Neural progenitor cell (in vitro differentiated cells): ENCODE results near the gene ZFHX3. TPM values are rescaled to one million over a fixed set of nuclear protein-coding genes. Genes with fewer than 3 reads are reported as not detected.
A peak's percentile ranks its signal among the peaks of the same experiment; 100 is the strongest.

ENCODE experiments used
- DNase-seq: peaks from one replicate; pipeline ENCODE4 v3.0.0-alpha.2; 2016; ENCODE audit warnings: low spot score
- H2AFZ ChIP-seq: fragments of 200-600 bp; sonication (generic); replicated peaks from 2 replicates; pipeline ENCODE4 v1.6.1; 2016; ENCODE audit warnings: antibody characterized with exemption
- H3F3A ChIP-seq: fragments of 200-600 bp; sonication (generic); 2 replicates; pipeline ENCODE4 v1.6.1; 2016; ENCODE audit warnings: antibody characterized with exemption, low read depth
- H3K27ac ChIP-seq: fragments of 200-600 bp; sonication (generic); 2 replicates; pipeline ENCODE4 v1.5.1; 2016; ENCODE audit warnings: mild to moderate bottlenecking
- H3K27me3 ChIP-seq: fragments of 200-600 bp; sonication (generic); 2 replicates; pipeline ENCODE4 v1.6.1; 2016; ENCODE audit warnings: mild to moderate bottlenecking, moderate library complexity
- H3K36me3 ChIP-seq: fragments of 200-600 bp; sonication (generic); 2 replicates; pipeline ENCODE4 v1.5.1; 2016
- H3K4me1 ChIP-seq: fragments of 200-600 bp; sonication (generic); 2 replicates; pipeline ENCODE4 v1.6.1; 2016; ENCODE audit warnings: mixed run types
- H3K4me2 ChIP-seq: fragments of 200-600 bp; sonication (generic); 2 replicates; pipeline ENCODE4 v1.6.1; 2016
- H3K4me3 ChIP-seq: fragments of 200-600 bp; sonication (generic); 2 replicates; pipeline ENCODE4 v1.5.1; 2016
- H3K79me2 ChIP-seq: fragments of 200-600 bp; sonication (generic); 2 replicates; pipeline ENCODE4 v1.6.1; 2016; ENCODE audit warnings: low read depth
- H3K9ac ChIP-seq: fragments of 200-600 bp; sonication (generic); 2 replicates; pipeline ENCODE4 v1.6.1; 2016
- H3K9me3 ChIP-seq: fragments of 200-600 bp; sonication (generic); 2 replicates; pipeline ENCODE4 v1.5.1; 2016; ENCODE audit warnings: low read depth
- H4K20me1 ChIP-seq: fragments of 200-600 bp; sonication (generic); 2 replicates; pipeline ENCODE4 v1.6.1; 2016; ENCODE audit warnings: low read depth
- H3K27ac Mint-ChIP-seq: 3 replicates; pipeline ENCODE4 v1.8.0; 2021; ENCODE audit warnings: mixed read lengths
- H3K27me3 Mint-ChIP-seq: 2 replicates; pipeline ENCODE4 v1.8.0; 2022; ENCODE audit warnings: low read depth, mild to moderate bottlenecking, inconsistent platforms, moderate library complexity, mixed read lengths; ENCODE audit not compliant: insufficient read depth
- H3K36me3 Mint-ChIP-seq: 3 replicates; pipeline ENCODE4 v1.8.0; 2021; ENCODE audit warnings: mixed read lengths
- H3K4me1 Mint-ChIP-seq: 3 replicates; pipeline ENCODE4 v1.8.0; 2021; ENCODE audit warnings: mixed read lengths
- H3K4me3 Mint-ChIP-seq: 3 replicates; pipeline ENCODE4 v1.8.0; 2021; ENCODE audit warnings: mild to moderate bottlenecking, moderate library complexity, mixed read lengths
- H3K9me3 Mint-ChIP-seq: 3 replicates; pipeline ENCODE4 v1.8.0; 2020; ENCODE audit warnings: mixed read lengths
- EZH2 ChIP-seq: fragments of 200-600 bp; sonication (generic); IDR thresholded peaks from 2 replicates; pipeline ENCODE4 v1.6.1; 2017; ENCODE audit warnings: antibody characterized with exemption, mild to moderate bottlenecking, moderate library complexity
- EZH2phosphoT487 ChIP-seq: fragments of 200-600 bp; sonication (generic); IDR thresholded peaks from 2 replicates; pipeline ENCODE4 v1.6.1; 2017; ENCODE audit warnings: antibody characterized with exemption
- total RNA-seq: library from RNA; depleted of rRNA; stranded (reverse); fragments of >200 nt; gene quantifications from 2 replicates; pipeline ENCODE4 v1.2.3, GENCODE V29; 2015; ENCODE audit warnings: low replicate concordance
- TF ChIP-seq, protein P1 (sequence below): fragments of 200-600 bp; sonication (generic); IDR thresholded peaks from 2 replicates; pipeline ENCODE4 v1.5.1; 2017; ENCODE audit warnings: antibody characterized with exemption, mild to moderate bottlenecking

Gene ZFHX3
- total RNA-seq, 1 donor from 2014 or later, result 2.4 TPM

DNA sequence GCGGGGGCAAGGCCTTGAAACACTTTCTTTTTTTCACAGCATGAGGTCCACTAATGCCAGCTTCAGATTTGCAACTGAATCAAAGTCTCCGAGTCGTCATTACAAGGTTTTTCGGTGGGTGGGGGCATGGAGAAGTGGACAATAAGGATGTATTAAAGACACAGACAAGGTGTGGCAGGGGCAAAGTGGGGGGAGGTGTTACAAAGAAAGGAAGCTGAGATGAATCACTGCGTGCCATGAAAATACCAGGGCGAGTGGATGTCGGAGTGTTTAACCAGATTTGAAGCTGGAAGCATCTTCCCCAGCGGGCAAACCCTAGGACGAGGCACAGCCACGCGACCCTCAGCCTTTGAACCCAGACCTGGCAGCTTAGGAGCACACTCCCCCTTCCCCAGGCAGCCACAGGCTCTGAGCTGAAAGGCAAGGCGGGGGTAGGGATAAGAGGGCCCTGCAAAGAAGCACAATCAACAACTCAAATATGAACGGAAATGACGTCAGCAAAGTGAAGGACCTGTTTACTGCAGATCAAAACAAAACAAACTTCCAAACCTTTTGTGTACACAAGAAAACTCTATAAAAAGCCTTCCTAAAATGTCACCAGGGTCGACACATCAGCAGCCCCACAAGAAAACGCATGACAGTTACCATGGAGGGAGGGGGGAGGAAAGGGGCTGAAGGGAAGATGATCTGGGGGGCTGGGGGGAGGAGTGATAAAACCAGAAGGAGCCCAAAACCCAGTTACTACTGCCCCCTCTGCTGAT lies 5.6 kb upstream of the ZFHX3 start:
- no peaks in the 10 kb centered on the region for H3K36me3 ChIP-seq
- H3K4me1 Mint-ChIP-seq, result no peaks in the 10 kb centered on the region
- peaks cover 6% of the 10 kb centered on the region for H3K79me2 ChIP-seq
- H3K9me3 ChIP-seq, result no peaks in the 10 kb centered on the region
- H2AFZ ChIP-seq, result no peak overlapping the region
- TF ChIP-seq, protein P1, sequence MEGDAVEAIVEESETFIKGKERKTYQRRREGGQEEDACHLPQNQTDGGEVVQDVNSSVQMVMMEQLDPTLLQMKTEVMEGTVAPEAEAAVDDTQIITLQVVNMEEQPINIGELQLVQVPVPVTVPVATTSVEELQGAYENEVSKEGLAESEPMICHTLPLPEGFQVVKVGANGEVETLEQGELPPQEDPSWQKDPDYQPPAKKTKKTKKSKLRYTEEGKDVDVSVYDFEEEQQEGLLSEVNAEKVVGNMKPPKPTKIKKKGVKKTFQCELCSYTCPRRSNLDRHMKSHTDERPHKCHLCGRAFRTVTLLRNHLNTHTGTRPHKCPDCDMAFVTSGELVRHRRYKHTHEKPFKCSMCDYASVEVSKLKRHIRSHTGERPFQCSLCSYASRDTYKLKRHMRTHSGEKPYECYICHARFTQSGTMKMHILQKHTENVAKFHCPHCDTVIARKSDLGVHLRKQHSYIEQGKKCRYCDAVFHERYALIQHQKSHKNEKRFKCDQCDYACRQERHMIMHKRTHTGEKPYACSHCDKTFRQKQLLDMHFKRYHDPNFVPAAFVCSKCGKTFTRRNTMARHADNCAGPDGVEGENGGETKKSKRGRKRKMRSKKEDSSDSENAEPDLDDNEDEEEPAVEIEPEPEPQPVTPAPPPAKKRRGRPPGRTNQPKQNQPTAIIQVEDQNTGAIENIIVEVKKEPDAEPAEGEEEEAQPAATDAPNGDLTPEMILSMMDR, result no peak
- TF ChIP-seq EZH2 (no peak), EZH2phosphoT487 (no peak)
- peak overlapping the region; percentile 52 for H3K4me2 ChIP-seq
- H3K27me3 ChIP-seq, result peaks cover 91% of the 10 kb centered on the region
- H3K27ac ChIP-seq, result no peak overlapping the region
- H3K36me3 Mint-ChIP-seq, result peaks cover 3% of the 10 kb centered on the region
- peaks cover 88% of the 10 kb centered on the region for H4K20me1 ChIP-seq
- H3K4me3 ChIP-seq, result no peak overlapping the region
- H3K27ac Mint-ChIP-seq, result no peak overlapping the region
- H3K27me3 Mint-ChIP-seq, result peaks cover 12% of the 10 kb centered on the region
- peaks cover 2% of the 10 kb centered on the region for H3K9me3 Mint-ChIP-seq
- H3K9ac ChIP-seq, result no peak overlapping the region
- H3K4me1 ChIP-seq, result peaks cover 70% of the 10 kb centered on the region
- H3K4me3 Mint-ChIP-seq, result no peak overlapping the region
- DNase-seq, result no peak
- peaks cover 62% of the 10 kb centered on the region for H3F3A ChIP-seq

DNA sequence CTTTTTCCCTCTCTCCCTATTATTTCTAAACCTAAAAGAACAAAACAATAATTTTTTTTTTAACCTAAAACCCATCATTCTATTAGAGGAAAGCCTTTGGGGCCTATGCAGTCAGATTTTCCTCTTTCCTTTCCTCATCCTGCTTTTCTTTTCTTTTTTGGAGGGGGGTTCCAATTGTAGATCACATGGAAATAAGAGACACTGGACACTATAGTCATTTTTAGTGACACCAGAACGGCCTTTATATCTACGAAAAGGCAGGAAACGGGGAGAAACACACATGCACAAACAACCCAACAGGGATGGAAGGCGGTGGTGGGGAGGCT lies 5.1 kb upstream of the ZFHX3 start:
- no peak for DNase-seq
- Mint-ChIP-seq H3K4me3 (no peak overlapping the region), H3K4me1 (no peaks in the 10 kb centered on the region), H3K27ac (no peak overlapping the region), H3K27me3 (peaks cover 14% of the 10 kb centered on the region), H3K36me3 (peaks cover 3% of the 10 kb centered on the region), H3K9me3 (peaks cover 2% of the 10 kb centered on the region)
- Histone ChIP-seq H3K9ac (no peak overlapping the region), H3K4me2 (peak overlapping the region; percentile 52), H3F3A (peaks cover 62% of the 10 kb centered on the region), H3K4me3 (no peak overlapping the region), H3K79me2 (peaks cover 6% of the 10 kb centered on the region), H4K20me1 (peaks cover 91% of the 10 kb centered on the region), H3K4me1 (peaks cover 72% of the 10 kb centered on the region), H2AFZ (no peak overlapping the region), H3K36me3 (no peaks in the 10 kb centered on the region), H3K27me3 (peaks cover 96% of the 10 kb centered on the region), H3K9me3 (no peaks in the 10 kb centered on the region), H3K27ac (no peak overlapping the region)
- TF ChIP-seq EZH2 (no peak), EZH2phosphoT487 (no peak)
- TF ChIP-seq, protein P1, result no peak

DNA sequence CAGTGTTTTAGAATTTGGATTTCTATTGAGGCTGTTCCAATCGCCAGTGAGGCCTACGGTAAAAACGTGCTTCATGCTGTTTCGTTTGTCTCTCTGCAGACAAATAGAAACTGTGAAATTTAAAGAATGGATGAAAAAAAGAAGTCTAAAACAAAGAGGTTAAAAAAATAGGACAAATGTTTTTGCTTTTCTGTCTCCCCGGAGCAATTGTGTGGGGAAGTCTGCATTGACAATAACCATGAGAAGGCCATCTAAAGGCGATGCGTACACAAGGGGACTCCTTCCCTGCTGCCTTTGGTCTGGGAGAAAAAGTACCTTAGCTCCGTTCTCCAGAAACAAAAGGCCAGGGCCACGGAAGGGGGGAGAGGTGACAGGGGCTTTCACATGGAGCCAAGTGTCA lies 4.6 kb upstream of the ZFHX3 start:
- Histone ChIP-seq H3K79me2 (peaks cover 6% of the 10 kb centered on the region), H3K4me1 (peaks cover 74% of the 10 kb centered on the region), H3K4me2 (peak overlapping the region; percentile 52), H2AFZ (no peak overlapping the region), H3K9me3 (no peaks in the 10 kb centered on the region), H3K27ac (no peak overlapping the region), H4K20me1 (peaks cover 94% of the 10 kb centered on the region), H3K27me3 (peaks cover 100% of the 10 kb centered on the region), H3K9ac (no peak overlapping the region), H3K4me3 (no peak overlapping the region), H3K36me3 (no peaks in the 10 kb centered on the region), H3F3A (peaks cover 64% of the 10 kb centered on the region)
- H3K36me3 Mint-ChIP-seq, result peaks cover 3% of the 10 kb centered on the region
- no peaks in the 10 kb centered on the region for H3K4me1 Mint-ChIP-seq
- H3K4me3 Mint-ChIP-seq, result no peak overlapping the region
- H3K27ac Mint-ChIP-seq, result no peak overlapping the region
- DNase-seq, result peak; percentile 72
- H3K27me3 Mint-ChIP-seq, result peaks cover 14% of the 10 kb centered on the region
- peaks cover 2% of the 10 kb centered on the region for H3K9me3 Mint-ChIP-seq
- TF ChIP-seq EZH2phosphoT487 (no peak), EZH2 (no peak)
- TF ChIP-seq, protein P1, result no peak
